ENCODE results near the gene SLC5A6.

SLC5A6 gene

GRCh38 chr2:27211943-27212625 is at the start of gene SLC5A6, which contains the start of gene ATRAID:
TSS of gene SLC5A6 (minus strand) at chr2:27212268. CDS start at chr2:27207650, 4,618 bp downstream.
TSS of gene ATRAID (plus strand) at chr2:27212041. CDS start at chr2:27212369, 328 bp downstream.
- peak; percentile 96 for DNase-seq

GRCh38 chr2:27261241-27261925 is 49.3 kb upstream of the SLC5A6 start:
- DNase-seq: no peak

GRCh38 chr2:27258051-27258450 is 46.0 kb upstream of the SLC5A6 start:
- DNase-seq: no peak

GRCh38 chr2:27256855-27257454 is 44.9 kb upstream of the SLC5A6 start:
- DNase-seq: no peak

GRCh38 chr2:27255660-27256059 is 43.6 kb upstream of the SLC5A6 start:
- no peak for DNase-seq

- no peak for DNase-seq
Measured at GRCh38 chr2:27255187-27255586, 43.1 kb upstream of the SLC5A6 start.

- DNase-seq: no peak
Measured at GRCh38 chr2:27251766-27252165, 39.7 kb upstream of the SLC5A6 start.

- no peak for DNase-seq
Measured at GRCh38 chr2:27250652-27251379, 38.7 kb upstream of the SLC5A6 start.

GRCh38 chr2:27249891-27250651 is 38.0 kb upstream of the SLC5A6 start:
- DNase-seq: peak; percentile 78

- DNase-seq: no peak
Measured at GRCh38 chr2:27249159-27249890, 37.3 kb upstream of the SLC5A6 start.

- DNase-seq: no peak
Measured at GRCh38 chr2:27247893-27248292, 35.8 kb upstream of the SLC5A6 start.

GRCh38 chr2:27245626-27246025 is 33.6 kb upstream of the SLC5A6 start:
- DNase-seq: no peak

GRCh38 chr2:27245116-27245515 is 33.0 kb upstream of the SLC5A6 start:
- no peak for DNase-seq

- DNase-seq: no peak
Measured at GRCh38 chr2:27243391-27244130, 31.5 kb upstream of the SLC5A6 start.

GRCh38 chr2:27242614-27242951 is 30.5 kb upstream of the SLC5A6 start:
- no peak for DNase-seq

- no peak for DNase-seq
Measured at GRCh38 chr2:27241761-27242613, 29.9 kb upstream of the SLC5A6 start.

GRCh38 chr2:27240406-27240805 is 28.3 kb upstream of the SLC5A6 start:
- DNase-seq: no peak

- no peak for DNase-seq
Measured at GRCh38 chr2:27238976-27239375, 26.9 kb upstream of the SLC5A6 start.

- DNase-seq: no peak
Measured at GRCh38 chr2:27237341-27237945, 25.4 kb upstream of the SLC5A6 start.

GRCh38 chr2:27236626-27237025 is 24.6 kb upstream of the SLC5A6 start:
- no peak for DNase-seq

Data from activated effector memory CD4-positive, alpha-beta T cell treated with anti-CD3 and anti-CD28 coated beads, Interleukin-2, amount 50 U/mL, for 16 hours (primary cell).